HAP-1 (cell line): ENCODE results near the gene ALDH3A2.
A peak's percentile ranks its signal among the peaks of the same experiment; 100 is the strongest.

Experiments used
- DNase-seq, 2 experiments: peaks; one replicate each; pipeline ENCODE4 v3.0.0-alpha.2; 2016 to 2020; ENCODE audit warnings: low spot score in 2 of 2
- H3K27me3 ChIP-seq: fragments of 250-450 bp; sonication (Bioruptor Pico); 2 replicates; pipeline ENCODE4 v1.5.1; 2020; ENCODE audit warnings: low read depth, mild to moderate bottlenecking, moderate library complexity
- H3K36me3 ChIP-seq: fragments of 250-450 bp; sonication (Bioruptor Pico); replicated peaks from 2 replicates; pipeline ENCODE4 v1.5.1; 2020; ENCODE audit warnings: mild to moderate bottlenecking
- H3K4me1 ChIP-seq: fragments of 250-450 bp; sonication (Bioruptor Pico); 2 replicates; pipeline ENCODE4 v1.5.1; 2020; ENCODE audit warnings: mild to moderate bottlenecking
- H3K4me3 ChIP-seq: fragments of 250-450 bp; sonication (Bioruptor Pico); 2 replicates; pipeline ENCODE4 v1.5.1; 2020; ENCODE audit warnings: mild to moderate bottlenecking, moderate library complexity
- H3K9me3 ChIP-seq: fragments of 250-450 bp; sonication (Bioruptor Pico); 2 replicates; pipeline ENCODE4 v1.5.1; 2020; ENCODE audit warnings: mild to moderate bottlenecking, moderate library complexity
- in situ Hi-C: fragments of 300-500 bp; cut with MboI; formaldehyde crosslinking; loops from 3 replicates; pipeline ENCODE4 v1.14.3; 2020; ENCODE audit warnings: low sequenced_read_pairs, inconsistent platforms, mixed read lengths

Gene ALDH3A2

DNA sequence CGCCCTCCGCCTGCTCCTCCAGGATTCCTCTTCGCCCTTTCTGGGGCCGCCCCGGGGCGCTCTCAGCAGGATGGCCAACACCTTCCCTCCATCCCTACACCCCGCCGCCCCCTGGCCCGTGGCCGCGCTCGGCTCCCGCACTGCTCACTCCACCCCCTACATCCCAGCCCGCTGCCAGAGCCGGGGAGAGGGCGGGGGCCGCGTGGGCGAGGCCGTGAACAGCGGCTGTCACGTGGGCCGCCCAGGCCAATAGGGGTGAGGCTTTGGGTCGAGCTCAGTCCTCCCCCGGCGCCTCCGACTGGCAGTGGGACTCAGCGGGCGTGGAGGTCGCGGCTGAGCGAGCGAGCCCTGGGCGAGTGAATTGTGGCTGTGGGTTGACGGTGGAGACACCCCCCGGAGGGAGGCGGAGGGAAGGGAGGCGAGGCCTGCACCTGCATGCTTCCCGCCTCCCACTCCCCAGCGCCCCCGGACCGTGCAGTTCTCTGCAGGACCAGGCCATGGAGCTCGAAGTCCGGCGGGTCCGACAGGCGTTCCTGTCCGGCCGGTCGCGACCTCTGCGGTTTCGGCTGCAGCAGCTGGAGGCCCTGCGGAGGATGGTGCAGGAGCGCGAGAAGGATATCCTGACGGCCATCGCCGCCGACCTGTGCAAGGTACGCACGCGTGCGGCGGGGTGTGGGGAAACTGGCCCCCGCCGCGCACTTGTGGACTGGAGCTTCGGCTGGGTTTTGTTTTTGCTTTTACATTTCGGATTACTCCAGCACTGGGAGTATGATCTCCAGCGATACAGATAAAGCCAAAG lies at the start of gene ALDH3A2:
Gene ALDH3A2, plus strand, starts transcription at position 277 of the 799 bp plus-strand sequence. Its CDS starts 221 bp downstream, at position 498.
- peaks cover 27% of the 10 kb centered on the region for H3K4me1 ChIP-seq
- in situ Hi-C loops, result loop anchor here (25.0 kb wide), 1 partner anchor 661 kb away; no protein-coding TSS in a partner anchor

DNA sequence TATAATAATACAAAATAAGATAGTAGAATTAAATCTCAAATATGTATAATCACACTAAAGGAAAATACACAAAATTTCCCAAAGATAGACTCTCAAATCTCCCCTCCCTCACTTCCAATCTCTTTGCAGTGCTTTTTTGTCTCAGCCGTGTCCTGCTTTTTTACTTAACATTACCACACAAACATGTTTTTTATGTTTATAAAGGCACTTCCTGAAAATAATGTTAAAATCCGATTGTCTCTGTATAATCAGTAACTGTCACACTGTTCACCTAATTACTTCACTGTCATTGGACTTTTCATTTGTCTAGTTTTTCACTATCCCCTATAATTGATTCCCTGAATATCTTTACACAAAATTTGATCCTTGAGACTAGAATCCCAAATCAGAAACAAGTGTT lies 38.2 kb upstream of the ALDH3A2 start:
- Histone ChIP-seq H3K36me3 (no peaks in the 10 kb centered on the region), H3K9me3 (no peaks in the 10 kb centered on the region), H3K4me3 (no peak overlapping the region), H3K4me1 (no peaks in the 10 kb centered on the region), H3K27me3 (no peaks in the 10 kb centered on the region)
- in situ Hi-C loops, result no loop called here
- DNase-seq, result no peak

More for the DNA sequence above, at the start of gene ALDH3A2:
- Histone ChIP-seq H3K27me3 (no peaks in the 10 kb centered on the region), H3K9me3 (0 out of 2 replicates have a peak, but pooled peaks cover 2% of the 10 kb centered on the region), H3K4me3 (peak within 1 kb of the TSS; percentile 65), H3K36me3 (peaks cover 19% of the 10 kb centered on the region)
- peak; percentile 93 to 98 for DNase-seq

DNA sequence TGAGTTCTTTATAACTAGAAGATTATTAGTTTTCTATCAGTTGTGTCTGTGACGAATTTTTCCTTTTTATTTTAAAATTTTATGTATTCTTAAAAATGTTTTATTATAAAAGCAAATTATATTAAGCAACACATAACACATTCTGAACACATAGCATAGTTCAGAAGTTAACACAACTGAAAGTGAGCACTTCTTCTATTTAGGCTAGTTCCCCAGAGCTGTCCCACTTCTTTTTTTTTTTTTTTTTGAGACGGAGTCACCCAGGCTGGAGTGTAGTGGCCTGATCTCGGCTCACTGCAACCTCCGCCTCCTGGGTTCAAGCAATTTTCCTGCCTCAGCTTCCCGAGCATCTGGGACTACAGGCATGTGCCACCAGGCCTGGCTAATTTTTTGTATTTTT lies 37.7 kb upstream of the ALDH3A2 start:
- DNase-seq, result no peak
- Histone ChIP-seq H3K4me1 (no peaks in the 10 kb centered on the region), H3K4me3 (no peak overlapping the region), H3K27me3 (no peaks in the 10 kb centered on the region), H3K9me3 (no peaks in the 10 kb centered on the region), H3K36me3 (no peaks in the 10 kb centered on the region)
- in situ Hi-C loops, result no loop called here

GRCh38 chr17:19613979-19614378 lies 34.6 kb upstream of the ALDH3A2 start:
- DNase-seq, result no peak
- in situ Hi-C loops, result no loop called here
- no peaks in the 10 kb centered on the region for H3K27me3 ChIP-seq
- no peaks in the 10 kb centered on the region for H3K36me3 ChIP-seq
- 0 out of 2 replicates have a peak, but pooled peaks cover 2% of the 10 kb centered on the region for H3K9me3 ChIP-seq
- no peaks in the 10 kb centered on the region for H3K4me1 ChIP-seq
- H3K4me3 ChIP-seq, result no peak overlapping the region

GRCh38 chr17:19614900-19615299 lies 33.7 kb upstream of the ALDH3A2 start:
- H3K4me3 ChIP-seq, result no peak overlapping the region
- in situ Hi-C loops, result no loop called here
- peaks cover 11% of the 10 kb centered on the region for H3K9me3 ChIP-seq
- H3K27me3 ChIP-seq, result no peaks in the 10 kb centered on the region
- no peak for DNase-seq
- no peaks in the 10 kb centered on the region for H3K36me3 ChIP-seq
- no peaks in the 10 kb centered on the region for H3K4me1 ChIP-seq

- Histone ChIP-seq H3K27me3 (no peaks in the 10 kb centered on the region), H3K36me3 (no peaks in the 10 kb centered on the region), H3K4me3 (no peak overlapping the region), H3K4me1 (no peaks in the 10 kb centered on the region), H3K9me3 (peaks cover 22% of the 10 kb centered on the region)
- DNase-seq, result no peak
- in situ Hi-C loops, result no loop called here
These were observed 30.5 kb upstream of the ALDH3A2 start for GRCh38 chr17:19618015-19618414.

- Histone ChIP-seq H3K9me3 (peaks cover 22% of the 10 kb centered on the region), H3K4me1 (no peaks in the 10 kb centered on the region), H3K27me3 (no peaks in the 10 kb centered on the region), H3K4me3 (no peak overlapping the region), H3K36me3 (no peaks in the 10 kb centered on the region)
- in situ Hi-C loops, result no loop called here
- no peak for DNase-seq
These were observed 28.7 kb upstream of the ALDH3A2 start for GRCh38 chr17:19619705-19620325.

- in situ Hi-C loops, result no loop called here
- Histone ChIP-seq H3K4me1 (no peaks in the 10 kb centered on the region), H3K27me3 (no peaks in the 10 kb centered on the region), H3K9me3 (peaks cover 22% of the 10 kb centered on the region), H3K36me3 (no peaks in the 10 kb centered on the region), H3K4me3 (no peak overlapping the region)
- DNase-seq, result no peak
These were observed 26.9 kb upstream of the ALDH3A2 start for GRCh38 chr17:19621697-19622096.

GRCh38 chr17:19626079-19626478 lies 22.5 kb upstream of the ALDH3A2 start:
- Histone ChIP-seq H3K27me3 (no peaks in the 10 kb centered on the region), H3K9me3 (peaks cover 3% of the 10 kb centered on the region; the same call in 1 of the 2 replicates), H3K4me1 (no peaks in the 10 kb centered on the region), H3K4me3 (no peak overlapping the region), H3K36me3 (no peaks in the 10 kb centered on the region)
- DNase-seq, result no peak
- in situ Hi-C loops, result loop anchor here (25.0 kb wide), 1 partner anchor 639 kb away; no protein-coding TSS in a partner anchor

GRCh38 chr17:19629449-19629848 lies 19.1 kb upstream of the ALDH3A2 start:
- Histone ChIP-seq H3K9me3 (no peaks in the 10 kb centered on the region), H3K4me1 (no peaks in the 10 kb centered on the region), H3K27me3 (no peaks in the 10 kb centered on the region), H3K4me3 (no peak overlapping the region), H3K36me3 (no peaks in the 10 kb centered on the region)
- DNase-seq, result no peak
- in situ Hi-C loops, result loop anchor here (25.0 kb wide), 1 partner anchor 642 kb away; no protein-coding TSS in a partner anchor

DNA sequence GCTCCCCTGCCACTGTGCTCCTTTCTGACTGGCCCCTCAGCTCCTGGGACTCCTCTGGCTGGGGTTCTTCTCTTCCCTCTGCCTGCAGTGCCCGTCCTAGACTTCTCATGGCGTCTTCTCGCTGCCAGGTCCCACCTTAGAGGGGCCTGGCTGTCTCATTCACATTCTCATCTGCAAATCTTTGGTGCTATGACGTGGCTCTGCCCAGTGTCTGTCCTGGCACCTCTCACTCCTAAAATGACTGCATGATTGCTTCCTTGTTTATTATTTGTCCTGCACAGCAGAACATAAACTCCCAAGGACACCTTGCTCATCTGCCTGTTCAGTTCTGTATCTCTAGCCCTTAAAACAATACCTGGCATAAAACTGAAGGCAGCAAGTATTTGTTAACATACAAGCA lies 18.5 kb upstream of the ALDH3A2 start:
- in situ Hi-C loops, result loop anchor here (25.0 kb wide), 1 partner anchor 643 kb away; no protein-coding TSS in a partner anchor
- Histone ChIP-seq H3K4me3 (no peak overlapping the region), H3K27me3 (no peaks in the 10 kb centered on the region), H3K9me3 (no peaks in the 10 kb centered on the region), H3K4me1 (no peaks in the 10 kb centered on the region), H3K36me3 (no peaks in the 10 kb centered on the region)
- DNase-seq, result no peak

GRCh38 chr17:19630661-19631060 lies 17.9 kb upstream of the ALDH3A2 start:
- DNase-seq, result no peak
- Histone ChIP-seq H3K9me3 (no peaks in the 10 kb centered on the region), H3K4me3 (no peak overlapping the region), H3K4me1 (no peaks in the 10 kb centered on the region), H3K27me3 (no peaks in the 10 kb centered on the region), H3K36me3 (no peaks in the 10 kb centered on the region)
- in situ Hi-C loops, result loop anchor here (25.0 kb wide), 1 partner anchor 643 kb away; no protein-coding TSS in a partner anchor

DNA sequence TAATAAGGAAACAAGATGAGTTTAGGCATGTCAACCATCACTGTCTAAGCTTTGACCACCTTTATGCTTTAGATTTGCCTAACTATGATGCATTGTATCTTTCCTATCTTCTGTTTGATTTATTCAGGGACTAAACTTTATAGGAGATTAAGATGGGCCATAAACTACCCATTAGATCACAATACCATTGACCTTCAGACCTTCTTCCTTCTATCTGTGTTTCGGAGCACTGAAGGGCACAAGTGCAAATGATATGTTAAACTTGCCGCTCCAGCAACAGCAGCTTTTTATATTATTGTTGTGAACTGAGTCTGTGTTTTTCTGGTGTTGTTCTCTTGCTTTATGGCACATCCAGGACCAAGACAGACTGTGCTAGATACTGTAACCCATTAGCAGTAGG lies 16.6 kb upstream of the ALDH3A2 start:
- Histone ChIP-seq H3K36me3 (no peaks in the 10 kb centered on the region), H3K4me1 (no peaks in the 10 kb centered on the region), H3K4me3 (no peak overlapping the region), H3K27me3 (no peaks in the 10 kb centered on the region), H3K9me3 (no peaks in the 10 kb centered on the region)
- no peak for DNase-seq
- in situ Hi-C loops, result loop anchor here (25.0 kb wide), 1 partner anchor 645 kb away; no protein-coding TSS in a partner anchor
